AG09319 (cell line): Measurements from ENCODE around the gene GIPC3.

Experiments
- DNase-seq: peaks from one replicate; pipeline ENCODE4 v3.0.0-alpha.2; 2010; ENCODE audit warnings: low read depth; ENCODE audit errors: extremely low read depth
- TF ChIP-seq, protein P1 (sequence below): IDR thresholded peaks from 2 replicates; pipeline ENCODE4 v1.5.1; 2011; ENCODE audit warnings: low read depth, mild to moderate bottlenecking, inconsistent platforms, low read length, moderate library complexity

Gene GIPC3

DNA sequence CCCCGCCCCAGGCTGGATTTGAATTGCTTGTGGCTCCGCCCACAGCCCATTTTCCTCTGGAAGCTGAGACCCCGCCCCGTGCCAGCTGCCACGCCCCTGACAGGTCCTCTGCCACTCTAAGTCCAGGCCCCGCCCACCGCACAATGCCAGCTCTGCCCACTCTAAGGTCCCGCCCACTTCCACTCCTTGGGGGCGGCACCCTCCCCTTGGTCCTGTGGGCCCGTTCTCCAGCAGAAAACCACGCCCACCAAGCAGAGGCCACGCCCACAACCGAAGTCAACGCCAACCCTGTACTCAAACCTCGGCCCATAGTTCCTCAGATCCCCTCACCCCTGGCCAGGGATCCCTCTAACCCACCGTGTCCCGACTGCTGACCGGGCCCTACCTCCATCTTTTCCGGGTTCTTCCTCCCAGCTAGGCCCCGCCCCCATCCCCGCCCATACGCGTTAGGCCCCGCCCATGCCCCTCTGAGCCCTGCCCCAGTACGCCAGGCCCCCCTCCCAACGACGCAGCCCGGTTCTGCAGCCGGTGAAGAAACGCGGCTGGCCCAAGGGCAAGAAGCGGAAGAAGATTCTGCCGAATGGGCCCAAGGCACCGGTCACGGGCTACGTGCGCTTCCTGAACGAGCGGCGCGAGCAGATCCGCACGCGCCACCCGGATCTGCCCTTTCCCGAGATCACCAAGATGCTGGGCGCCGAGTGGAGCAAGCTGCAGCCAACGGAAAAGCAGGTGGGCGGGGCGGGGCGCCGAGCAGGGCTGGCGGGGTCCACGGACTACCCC lies 11.2 kb upstream of the GIPC3 start:
- peak; percentile 80 for DNase-seq
- TF ChIP-seq, protein P1, sequence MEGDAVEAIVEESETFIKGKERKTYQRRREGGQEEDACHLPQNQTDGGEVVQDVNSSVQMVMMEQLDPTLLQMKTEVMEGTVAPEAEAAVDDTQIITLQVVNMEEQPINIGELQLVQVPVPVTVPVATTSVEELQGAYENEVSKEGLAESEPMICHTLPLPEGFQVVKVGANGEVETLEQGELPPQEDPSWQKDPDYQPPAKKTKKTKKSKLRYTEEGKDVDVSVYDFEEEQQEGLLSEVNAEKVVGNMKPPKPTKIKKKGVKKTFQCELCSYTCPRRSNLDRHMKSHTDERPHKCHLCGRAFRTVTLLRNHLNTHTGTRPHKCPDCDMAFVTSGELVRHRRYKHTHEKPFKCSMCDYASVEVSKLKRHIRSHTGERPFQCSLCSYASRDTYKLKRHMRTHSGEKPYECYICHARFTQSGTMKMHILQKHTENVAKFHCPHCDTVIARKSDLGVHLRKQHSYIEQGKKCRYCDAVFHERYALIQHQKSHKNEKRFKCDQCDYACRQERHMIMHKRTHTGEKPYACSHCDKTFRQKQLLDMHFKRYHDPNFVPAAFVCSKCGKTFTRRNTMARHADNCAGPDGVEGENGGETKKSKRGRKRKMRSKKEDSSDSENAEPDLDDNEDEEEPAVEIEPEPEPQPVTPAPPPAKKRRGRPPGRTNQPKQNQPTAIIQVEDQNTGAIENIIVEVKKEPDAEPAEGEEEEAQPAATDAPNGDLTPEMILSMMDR, result no peak

DNA sequence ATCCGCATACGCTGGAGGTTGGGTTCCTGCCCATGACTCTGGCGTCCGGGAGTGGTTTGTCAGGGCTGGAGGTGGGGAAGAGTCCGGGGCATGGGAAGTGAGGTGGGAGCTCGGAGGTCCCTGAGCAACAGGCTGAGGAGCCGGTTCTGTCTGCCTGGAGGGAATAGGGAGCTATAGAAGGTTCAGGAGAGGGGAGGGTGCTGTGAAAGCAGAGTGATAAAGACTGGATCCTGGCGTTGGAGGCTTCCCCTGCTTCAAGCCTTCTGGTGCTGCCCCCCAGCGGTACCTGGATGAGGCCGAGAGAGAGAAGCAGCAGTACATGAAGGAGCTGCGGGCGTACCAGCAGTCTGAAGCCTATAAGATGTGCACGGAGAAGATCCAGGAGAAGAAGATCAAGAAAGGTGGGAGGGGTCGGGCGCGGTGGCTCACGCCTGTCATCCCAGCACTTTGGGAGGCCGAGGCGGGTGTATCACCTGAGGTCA lies 10.0 kb upstream of the GIPC3 start:
- TF ChIP-seq, protein P1, result no peak; the same call in none of the 2 replicates
- no peak for DNase-seq

DNA sequence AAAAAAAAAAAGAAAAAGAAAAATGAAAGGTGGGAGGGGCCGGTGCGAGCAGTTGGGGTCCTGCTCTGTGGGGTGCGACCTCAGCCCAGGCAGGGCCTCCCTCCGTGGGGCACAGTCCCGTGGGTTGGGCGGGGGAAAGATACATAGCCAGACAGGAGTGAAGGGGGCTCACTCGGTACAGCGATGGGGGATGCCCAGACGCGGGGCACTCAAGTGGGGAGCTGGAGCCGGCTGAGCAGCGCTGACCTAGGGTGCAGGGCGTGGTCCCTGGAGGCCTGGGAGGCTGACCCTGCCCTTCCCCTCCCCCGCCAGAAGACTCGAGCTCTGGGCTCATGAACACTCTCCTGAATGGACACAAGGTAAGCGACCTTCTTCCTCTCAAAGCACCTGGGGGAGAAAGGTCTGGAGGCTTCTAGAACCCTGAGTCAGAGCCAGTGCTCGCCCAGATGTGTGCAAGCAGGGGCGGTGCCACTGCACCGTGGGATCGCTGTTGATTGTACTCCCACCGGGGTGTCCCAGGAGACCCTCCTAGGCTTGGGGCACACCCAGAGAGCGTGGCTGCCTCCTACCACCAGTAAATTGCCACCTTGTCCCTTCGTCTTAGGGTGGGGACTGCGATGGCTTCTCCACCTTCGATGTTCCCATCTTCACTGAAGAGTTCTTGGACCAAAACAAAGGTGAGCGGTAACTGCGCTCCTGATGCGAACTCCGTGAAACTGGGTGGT lies 9.2 kb upstream of the GIPC3 start:
- TF ChIP-seq, protein P1, result no peak
- DNase-seq, result no peak

DNA sequence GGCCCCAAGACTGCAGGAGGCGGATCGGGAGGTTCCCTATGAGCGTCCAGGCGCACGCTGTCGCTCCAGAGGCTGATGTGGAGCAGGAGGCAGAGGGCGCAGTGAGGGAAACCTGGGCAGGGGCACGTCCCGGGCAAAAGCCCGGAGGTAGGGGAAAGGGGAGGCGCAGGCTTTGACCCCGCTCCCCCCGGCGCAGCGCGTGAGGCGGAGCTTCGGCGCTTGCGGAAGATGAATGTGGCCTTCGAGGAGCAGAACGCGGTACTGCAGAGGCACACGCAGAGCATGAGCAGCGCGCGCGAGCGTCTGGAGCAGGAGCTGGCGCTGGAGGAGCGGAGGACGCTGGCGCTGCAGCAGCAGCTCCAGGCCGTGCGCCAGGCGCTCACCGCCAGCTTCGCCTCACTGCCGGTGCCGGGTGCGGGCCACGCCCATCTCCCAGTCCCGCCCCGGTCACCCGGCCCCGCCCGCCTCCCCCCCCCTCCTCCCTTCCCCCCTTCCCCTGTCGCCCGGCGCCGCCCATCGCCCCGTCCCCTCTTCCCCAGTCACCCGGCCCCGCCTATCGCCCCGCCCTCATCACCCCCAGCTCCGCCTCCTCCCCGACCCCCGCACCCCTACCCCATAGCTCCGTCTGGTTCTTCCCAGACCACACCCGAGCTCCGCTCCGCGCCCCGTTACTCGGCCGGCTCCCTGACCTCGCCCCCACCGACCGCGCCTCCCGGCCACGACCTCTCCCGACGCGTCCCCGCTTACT lies 8.4 kb upstream of the GIPC3 start:
- TF ChIP-seq, protein P1, result no peak
- no peak for DNase-seq

DNA sequence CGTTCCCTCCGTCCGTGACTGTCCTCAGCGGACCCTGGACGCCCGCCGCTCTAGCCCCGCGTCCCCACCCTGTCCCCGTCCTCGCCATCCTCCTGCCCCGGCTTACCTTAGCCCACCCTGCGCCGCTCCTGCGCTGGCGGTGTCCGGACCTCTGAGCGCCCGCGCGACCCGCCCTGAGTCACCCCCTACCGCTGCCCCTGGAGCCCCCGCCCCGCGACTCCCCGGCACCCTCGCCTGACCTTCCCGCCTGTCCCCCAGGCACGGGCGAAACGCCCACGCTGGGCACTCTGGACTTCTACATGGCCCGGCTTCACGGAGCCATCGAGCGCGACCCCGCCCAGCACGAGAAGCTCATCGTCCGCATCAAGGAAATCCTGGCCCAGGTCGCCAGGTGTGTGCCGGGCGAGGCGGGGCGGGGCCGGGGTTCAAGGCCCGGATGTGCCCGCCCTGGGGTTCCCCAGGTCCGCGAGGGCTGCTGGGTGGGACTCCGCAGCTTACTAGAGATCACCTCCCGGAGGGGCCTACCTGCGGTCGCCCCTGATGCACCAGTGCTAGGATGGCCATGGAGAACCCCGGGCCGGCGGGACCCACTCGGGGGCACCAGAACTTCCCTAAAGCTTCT lies 7.4 kb upstream of the GIPC3 start:
- TF ChIP-seq, protein P1, result no peak
- no peak for DNase-seq

DNA sequence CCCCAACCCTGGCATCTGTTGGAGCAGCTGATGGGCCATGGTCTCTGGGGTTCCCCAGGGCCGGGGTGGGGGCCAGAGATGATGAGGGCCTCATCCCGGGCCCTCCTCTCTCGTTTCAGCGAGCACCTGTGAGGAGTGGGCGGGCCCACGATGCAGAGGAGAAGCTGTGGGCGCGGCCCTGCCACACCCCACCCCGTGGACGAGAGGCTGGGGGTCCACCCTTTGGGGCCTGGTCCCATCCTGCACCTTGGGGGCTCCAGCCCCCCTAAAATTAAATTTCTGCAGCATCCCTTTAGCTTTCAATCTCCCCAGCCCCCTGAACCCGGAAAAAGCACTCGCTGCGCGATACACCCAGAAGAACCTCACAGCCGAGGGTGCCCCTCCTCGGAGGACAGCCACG lies 6.9 kb upstream of the GIPC3 start:
- DNase-seq, result no peak
- TF ChIP-seq, protein P1, result no peak
